Activated CD4-positive, alpha-beta T cell treated with anti-CD3 and anti-CD28 coated beads, Interleukin-2, amount 10 ng/mL, durations not matched to agents 24 days and 14 days (primary cell): ENCODE measurements around the gene CA5A. TPM values are rescaled to one million over a fixed set of nuclear protein-coding genes. Genes with fewer than 3 reads are reported as not detected.
"Not testable (repeated sequence)": the region's sequence is repeated elsewhere in the genome, so short reads cannot be mapped to it uniquely, and the experiment has no call there.

Experiments used
- DNase-seq: peaks from one replicate; pipeline ENCODE4 v3.0.0; 2022
- H3K27ac Mint-ChIP-seq: one replicate; pipeline ENCODE4 v1.8.0; 2022; ENCODE audit warnings: mild to moderate bottlenecking, mixed read lengths
- H3K27me3 Mint-ChIP-seq: one replicate; pipeline ENCODE4 v1.8.0; 2022; ENCODE audit warnings: mixed read lengths
- H3K36me3 Mint-ChIP-seq: one replicate; pipeline ENCODE4 v1.8.0; 2022; ENCODE audit warnings: low read depth, mild to moderate bottlenecking, mixed read lengths
- H3K4me1 Mint-ChIP-seq: one replicate; pipeline ENCODE4 v1.8.0; 2021; ENCODE audit warnings: mixed read lengths
- H3K4me3 Mint-ChIP-seq: one replicate; pipeline ENCODE4 v1.8.0; 2022; ENCODE audit warnings: mild to moderate bottlenecking, moderate library complexity, mixed read lengths
- H3K9me3 Mint-ChIP-seq: one replicate; pipeline ENCODE4 v1.8.0; 2021; ENCODE audit warnings: mixed read lengths
- intact Hi-C: fragments of 100-400 bp; cut with micrococcal nuclease; formaldehyde crosslinking; loops from one replicate; pipeline ENCODE4 v1.15.1; 2023
- total RNA-seq: library from RNA; stranded (reverse); gene quantifications from 2 replicates; pipeline ENCODE4 v1.2.3, GENCODE V29; 2022

Gene CA5A
- total RNA-seq, 1 donor from 2014 or later = not detected

GRCh38 chr16:87918338-87918737 is 18.0 kb downstream of the CA5A start:
- peaks cover 4% of the 10 kb centered on the region for H3K4me1 Mint-ChIP-seq
- no peaks in the 10 kb centered on the region for H3K36me3 Mint-ChIP-seq
- H3K9me3 Mint-ChIP-seq = no peaks in the 10 kb centered on the region
- no peak overlapping the region for H3K4me3 Mint-ChIP-seq
- H3K27ac Mint-ChIP-seq = no peak overlapping the region
- H3K27me3 Mint-ChIP-seq = no peaks in the 10 kb centered on the region
- intact Hi-C loops = no loop called here
- no peak for DNase-seq

- Mint-ChIP-seq H3K4me1 (peaks cover 4% of the 10 kb centered on the region), H3K27me3 (no peaks in the 10 kb centered on the region), H3K4me3 (no peak overlapping the region), H3K9me3 (no peaks in the 10 kb centered on the region), H3K36me3 (no peaks in the 10 kb centered on the region), H3K27ac (no peak overlapping the region)
- intact Hi-C loops = no loop called here
- DNase-seq = no peak
These were observed 18.8 kb downstream of the CA5A start for GRCh38 chr16:87917503-87917902.

DNA sequence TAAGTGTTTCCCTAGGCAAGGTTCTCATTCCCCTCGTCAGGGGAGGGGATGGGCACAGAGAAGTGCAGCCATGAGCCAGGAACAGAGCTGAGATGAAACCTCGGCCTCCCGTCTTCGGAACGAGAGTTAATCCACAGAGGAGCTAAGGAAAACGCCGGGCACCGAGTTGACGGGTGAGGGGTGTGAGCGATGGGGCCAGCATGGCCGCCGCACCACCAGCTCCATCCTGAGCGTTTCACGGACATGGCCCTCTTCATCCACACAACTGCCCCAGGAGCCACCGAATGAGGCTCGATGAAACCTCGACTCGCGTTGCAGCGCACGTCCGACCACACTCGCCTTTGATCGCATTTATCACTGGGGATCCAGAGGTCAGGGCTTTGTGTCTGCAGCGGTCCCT is 21.5 kb downstream of the CA5A start:
- Mint-ChIP-seq H3K9me3 (no peaks in the 10 kb centered on the region), H3K4me3 (no peak overlapping the region), H3K27me3 (no peaks in the 10 kb centered on the region), H3K4me1 (peaks cover 4% of the 10 kb centered on the region), H3K36me3 (no peaks in the 10 kb centered on the region), H3K27ac (no peak overlapping the region)
- intact Hi-C loops = no loop called here
- DNase-seq = no peak

- H3K4me1 Mint-ChIP-seq, DNase-seq, intact Hi-C loops, H3K36me3 Mint-ChIP-seq, H3K9me3 Mint-ChIP-seq, H3K27me3 Mint-ChIP-seq, H3K27ac Mint-ChIP-seq, H3K4me3 Mint-ChIP-seq: not testable (repeated sequence)
These were observed 22.2 kb downstream of the CA5A start for GRCh38 chr16:87914021-87914725.

GRCh38 chr16:87912691-87913090 is 23.6 kb downstream of the CA5A start:
- intact Hi-C loops, H3K9me3 Mint-ChIP-seq, H3K36me3 Mint-ChIP-seq, H3K4me3 Mint-ChIP-seq, DNase-seq, H3K27ac Mint-ChIP-seq, H3K27me3 Mint-ChIP-seq: not testable (repeated sequence)
- peaks cover 10% of the 10 kb centered on the region for H3K4me1 Mint-ChIP-seq

- H3K27me3 Mint-ChIP-seq, intact Hi-C loops, H3K4me3 Mint-ChIP-seq, H3K36me3 Mint-ChIP-seq, H3K27ac Mint-ChIP-seq, H3K9me3 Mint-ChIP-seq, DNase-seq: not testable (repeated sequence)
- peaks cover 13% of the 10 kb centered on the region for H3K4me1 Mint-ChIP-seq
These were observed 25.1 kb downstream of the CA5A start for GRCh38 chr16:87911106-87911763.

DNA sequence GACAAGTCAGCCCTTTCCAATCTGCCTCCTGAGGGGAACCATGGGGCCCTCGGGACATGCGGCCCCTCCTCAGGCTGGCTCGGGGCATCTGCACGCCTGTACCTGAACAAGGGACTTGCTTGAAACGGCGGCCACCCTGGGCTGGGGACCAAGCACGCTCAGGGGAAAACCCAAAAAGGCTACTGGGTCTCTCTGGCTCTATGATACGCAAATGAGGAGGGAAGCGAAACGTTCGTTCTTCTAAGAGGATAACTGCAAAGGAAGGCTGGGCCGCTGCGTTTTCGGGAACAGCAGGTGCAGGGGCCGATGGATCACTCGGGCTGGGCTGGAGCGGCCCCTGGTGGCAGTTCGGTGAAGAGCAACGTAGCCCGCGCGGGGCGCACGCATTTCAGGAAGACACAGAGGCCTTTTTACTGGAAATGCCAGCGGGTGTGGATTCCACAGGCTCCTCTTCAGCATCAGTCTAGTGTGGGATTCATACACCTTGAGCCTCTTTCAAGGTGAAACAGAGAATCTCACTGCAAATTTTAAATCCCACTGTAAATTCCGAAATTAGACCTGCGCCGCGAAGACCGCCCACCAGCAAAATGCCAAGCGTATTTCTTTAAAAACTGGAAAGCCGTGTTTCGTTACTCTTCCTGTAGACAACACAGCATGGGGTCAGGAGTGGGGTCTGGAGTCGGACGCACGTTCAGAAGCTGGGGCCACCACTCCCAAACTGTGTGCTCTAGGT is 27.0 kb downstream of the CA5A start:
- peak; percentile 96 for DNase-seq
- intact Hi-C loops = loop anchor here (1.0 to 2.0 kb wide), 4 partner anchors 15 to 130 kb away; no protein-coding TSS in a partner anchor
- H3K36me3 Mint-ChIP-seq, H3K9me3 Mint-ChIP-seq, H3K27me3 Mint-ChIP-seq: not testable (repeated sequence)
- Mint-ChIP-seq H3K4me1 (peaks cover 14% of the 10 kb centered on the region), H3K4me3 (peak overlapping the region; percentile 50), H3K27ac (peak overlapping the region; percentile 81)

DNA sequence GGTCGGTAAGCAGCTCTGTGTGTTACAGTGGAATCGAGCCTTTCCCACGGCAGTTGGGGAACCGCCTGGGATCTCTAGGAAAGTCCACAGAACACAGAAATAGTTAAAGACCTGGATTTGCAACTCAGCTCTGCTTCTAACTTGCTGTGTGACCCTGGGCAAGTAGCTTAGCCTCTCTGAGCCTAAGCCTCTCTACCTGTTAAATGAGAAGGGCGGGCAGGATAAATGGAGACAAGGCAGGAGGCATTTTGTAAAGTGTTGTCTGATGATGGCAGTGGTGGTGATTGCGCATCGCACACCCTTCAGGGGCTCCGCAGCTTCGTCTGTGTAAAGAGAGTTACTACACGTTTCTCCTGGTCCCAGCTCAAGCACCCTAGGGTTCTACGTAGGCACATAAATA is 28.2 kb downstream of the CA5A start:
- not testable (repeated sequence) for H3K27ac Mint-ChIP-seq, H3K27me3 Mint-ChIP-seq, H3K4me3 Mint-ChIP-seq, H3K36me3 Mint-ChIP-seq, H3K9me3 Mint-ChIP-seq, DNase-seq
- H3K4me1 Mint-ChIP-seq = peaks cover 20% of the 10 kb centered on the region
- intact Hi-C loops = loop anchor here (2.0 kb wide), 1 partner anchor 13 kb away; no protein-coding TSS in a partner anchor

DNA sequence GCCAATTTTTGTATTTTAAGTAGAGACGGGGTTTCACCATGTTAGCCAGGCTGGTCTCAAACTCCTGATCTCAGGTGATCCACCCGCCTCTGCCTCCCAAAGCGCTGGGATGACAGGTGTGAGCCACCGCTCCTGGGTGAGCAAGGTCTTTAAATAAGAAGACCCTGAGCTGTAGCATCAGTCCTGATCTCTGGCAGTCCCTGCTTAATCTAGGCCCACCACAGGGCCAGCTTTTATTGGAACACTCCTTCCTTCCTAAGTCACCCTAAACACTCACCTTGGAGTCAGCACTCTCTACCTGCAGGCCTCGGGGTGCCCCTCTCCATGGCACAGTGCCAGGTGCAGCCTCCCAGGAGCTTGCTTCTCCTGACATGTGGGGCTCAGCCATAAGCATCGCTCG is 30.8 kb downstream of the CA5A start:
- H3K27me3 Mint-ChIP-seq, H3K4me3 Mint-ChIP-seq, H3K9me3 Mint-ChIP-seq, intact Hi-C loops, H3K36me3 Mint-ChIP-seq, H3K27ac Mint-ChIP-seq, DNase-seq: not testable (repeated sequence)
- H3K4me1 Mint-ChIP-seq = peaks cover 28% of the 10 kb centered on the region

DNA sequence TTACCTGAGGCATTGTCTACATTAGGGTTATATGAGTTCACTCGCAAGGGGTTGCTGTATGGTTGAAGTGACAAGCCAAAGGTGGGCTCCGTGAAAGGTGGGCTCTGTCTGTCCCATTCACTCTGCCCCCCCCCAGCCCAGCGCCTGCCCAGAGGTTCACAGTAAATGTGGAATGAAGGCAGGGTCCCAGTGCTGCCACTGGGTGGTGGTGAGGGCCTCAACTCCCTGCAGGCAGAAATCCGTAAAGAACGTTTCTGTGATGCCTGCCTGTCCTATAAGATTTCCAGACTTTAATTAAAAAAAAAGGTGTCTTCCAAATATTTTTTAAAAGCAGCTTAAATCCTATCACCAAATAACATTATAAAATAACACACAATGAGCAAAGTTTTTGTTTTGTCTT is 31.4 kb downstream of the CA5A start:
- DNase-seq, intact Hi-C loops, H3K27me3 Mint-ChIP-seq, H3K4me3 Mint-ChIP-seq, H3K9me3 Mint-ChIP-seq, H3K27ac Mint-ChIP-seq, H3K36me3 Mint-ChIP-seq: not testable (repeated sequence)
- H3K4me1 Mint-ChIP-seq = peaks cover 29% of the 10 kb centered on the region

GRCh38 chr16:87900489-87900888 is 35.8 kb downstream of the CA5A start:
- Mint-ChIP-seq H3K27ac (peak overlapping the region; percentile 13), H3K4me1 (peaks cover 45% of the 10 kb centered on the region)
- H3K36me3 Mint-ChIP-seq, DNase-seq, H3K9me3 Mint-ChIP-seq, intact Hi-C loops, H3K4me3 Mint-ChIP-seq, H3K27me3 Mint-ChIP-seq: not testable (repeated sequence)

- intact Hi-C loops = loop anchor here (5.0 kb wide), 2 partner anchors 54 to 559 kb away; partner anchors contain the start of gene BANP
- Mint-ChIP-seq H3K27me3 (no peaks in the 10 kb centered on the region), H3K4me1 (peaks cover 48% of the 10 kb centered on the region), H3K27ac (peak overlapping the region; percentile 100), H3K36me3 (no peaks in the 10 kb centered on the region), H3K9me3 (no peaks in the 10 kb centered on the region), H3K4me3 (peak overlapping the region; percentile 72)
- peak; percentile 89 for DNase-seq
These were observed 38.5 kb downstream of the CA5A start for GRCh38 chr16:87897521-87898505.

DNA sequence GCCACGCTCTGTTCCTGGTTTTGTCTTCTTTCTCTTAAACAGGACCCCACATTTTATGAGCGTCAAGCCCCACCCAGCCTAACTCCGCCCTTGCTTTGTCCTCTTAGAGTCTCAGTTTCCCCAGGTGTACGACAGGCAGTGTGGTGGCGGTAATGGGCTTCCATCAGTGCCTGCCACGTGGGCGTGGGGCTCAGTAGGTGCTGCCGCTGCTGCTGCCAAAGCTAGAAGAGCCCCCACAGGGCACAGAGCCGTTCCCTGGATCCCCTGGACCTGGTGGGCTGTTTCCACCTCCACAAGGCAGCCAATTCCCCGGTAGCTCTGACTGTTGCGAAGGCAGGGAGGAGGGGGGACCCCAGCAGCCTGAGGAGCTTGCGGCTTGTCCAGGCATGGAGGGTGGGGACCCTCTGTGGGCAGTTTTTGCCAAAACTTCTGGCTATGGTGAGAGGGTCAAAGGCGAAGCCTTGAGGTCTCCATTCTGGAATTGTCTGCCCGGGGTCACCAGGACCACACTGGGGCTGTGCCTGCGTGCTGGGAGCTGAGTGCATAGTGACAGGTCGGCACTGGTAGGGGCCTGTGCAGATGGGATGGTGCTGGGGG is 39.3 kb downstream of the CA5A start:
- not testable (repeated sequence) for DNase-seq, H3K27me3 Mint-ChIP-seq, H3K36me3 Mint-ChIP-seq, H3K9me3 Mint-ChIP-seq
- Mint-ChIP-seq H3K27ac (peak overlapping the region; percentile 100), H3K4me3 (peak overlapping the region; percentile 72), H3K4me1 (peaks cover 42% of the 10 kb centered on the region)
- intact Hi-C loops = loop anchor here (5.0 kb wide), 2 partner anchors 55 to 560 kb away; partner anchors contain the start of gene BANP
